Stomach (tissue), 4 donors: ENCODE data around the gene USP34.

Experiments
- EP300 ChIP-seq: sonication (generic); formaldehyde crosslinking; IDR thresholded peaks from one replicate; pipeline ENCODE4 v1.6.1; 2017; ENCODE audit warnings: antibody characterized with exemption
- POLR2A ChIP-seq, 4 donors: fragments of 450-650 bp; IDR thresholded peaks; one replicate each; pipeline ENCODE4 v1.6.1; 2016; ENCODE audit warnings: antibody characterized with exemption in 4 of 4, control low read depth in 2 of 4, mild to moderate bottlenecking in 1 of 4, moderate library complexity in 1 of 4
- TF ChIP-seq, protein P1 (sequence below), 7 experiments: fragments of 450-650 bp in 4 of 7; fragments of 200-600 bp in 3 of 7; sonication (generic) in 3 of 7; IDR thresholded peaks; one replicate each; pipeline ENCODE4 v1.5.1; 2016 to 2019; ENCODE audit warnings: antibody characterized with exemption in 7 of 7, control low read depth in 2 of 7, mild to moderate bottlenecking in 1 of 7

DNA sequence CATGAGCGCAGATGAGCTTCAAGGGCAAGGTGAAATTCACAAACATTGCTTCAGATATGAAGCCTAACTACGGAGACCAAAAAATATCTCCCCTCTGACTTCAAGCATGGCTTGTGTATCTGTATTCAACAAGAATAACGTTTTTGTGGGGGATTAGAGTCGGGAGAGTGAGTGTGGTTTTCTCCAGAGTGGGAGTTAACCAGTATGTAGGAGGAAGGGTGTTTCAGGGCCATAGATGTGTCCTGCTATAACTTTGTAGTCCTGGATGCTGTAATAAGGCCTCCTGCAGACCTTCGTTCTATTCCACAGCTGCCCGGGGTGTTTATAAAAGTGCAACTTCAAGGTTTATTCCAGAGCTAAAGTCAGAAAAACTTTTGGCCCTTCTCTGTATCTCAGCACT is 321.8 kb downstream of the USP34 start:
- TF ChIP-seq, protein P1, sequence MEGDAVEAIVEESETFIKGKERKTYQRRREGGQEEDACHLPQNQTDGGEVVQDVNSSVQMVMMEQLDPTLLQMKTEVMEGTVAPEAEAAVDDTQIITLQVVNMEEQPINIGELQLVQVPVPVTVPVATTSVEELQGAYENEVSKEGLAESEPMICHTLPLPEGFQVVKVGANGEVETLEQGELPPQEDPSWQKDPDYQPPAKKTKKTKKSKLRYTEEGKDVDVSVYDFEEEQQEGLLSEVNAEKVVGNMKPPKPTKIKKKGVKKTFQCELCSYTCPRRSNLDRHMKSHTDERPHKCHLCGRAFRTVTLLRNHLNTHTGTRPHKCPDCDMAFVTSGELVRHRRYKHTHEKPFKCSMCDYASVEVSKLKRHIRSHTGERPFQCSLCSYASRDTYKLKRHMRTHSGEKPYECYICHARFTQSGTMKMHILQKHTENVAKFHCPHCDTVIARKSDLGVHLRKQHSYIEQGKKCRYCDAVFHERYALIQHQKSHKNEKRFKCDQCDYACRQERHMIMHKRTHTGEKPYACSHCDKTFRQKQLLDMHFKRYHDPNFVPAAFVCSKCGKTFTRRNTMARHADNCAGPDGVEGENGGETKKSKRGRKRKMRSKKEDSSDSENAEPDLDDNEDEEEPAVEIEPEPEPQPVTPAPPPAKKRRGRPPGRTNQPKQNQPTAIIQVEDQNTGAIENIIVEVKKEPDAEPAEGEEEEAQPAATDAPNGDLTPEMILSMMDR (IDR thresholded peaks at IDR 0.05) = no peak
- TF ChIP-seq POLR2A (IDR thresholded peaks at IDR 0.05) = no peak
- TF ChIP-seq EP300 = no peak
